Tibial nerve (tissue), 4 donors: ENCODE results near the gene LIMD2. TPM values are rescaled to one million over a fixed set of nuclear protein-coding genes. Genes with fewer than 3 reads are reported as not detected.

Experiments
- DNase-seq, 2 donors: peaks; one replicate each; pipeline ENCODE4 v3.0.0-alpha.2; 2019; ENCODE audit warnings: low spot score in 2 of 2
- H3K27ac ChIP-seq, 4 donors: fragments of 200-600 bp; sonication (generic) in 3 of 4; one replicate each; pipeline ENCODE4 v1.5.1; 2017 to 2019; ENCODE audit warnings: mild to moderate bottlenecking in 1 of 4
- H3K27me3 ChIP-seq, 2 donors: fragments of 200-600 bp; sonication (generic) in 1 of 2; one replicate each; pipeline versions ENCODE4 v1.5.1 to v1.6.0; 2017 to 2019
- H3K36me3 ChIP-seq, 3 donors: fragments of 200-600 bp; sonication (generic); one replicate each; pipeline ENCODE4 v1.5.1; 2018 to 2019
- H3K4me1 ChIP-seq, 4 donors: fragments of 200-600 bp; sonication (generic) in 3 of 4; one replicate each; pipeline ENCODE4 v1.5.1; 2017 to 2019
- H3K4me3 ChIP-seq, 4 donors: fragments of 200-600 bp; sonication (generic) in 3 of 4; one replicate each; pipeline ENCODE4 v1.5.1; 2017 to 2019; ENCODE audit warnings: mild to moderate bottlenecking in 1 of 4, moderate library complexity in 1 of 4
- H3K9me3 ChIP-seq, 4 donors: fragments of 200-600 bp; sonication (generic) in 3 of 4; one replicate each; pipeline ENCODE4 v1.5.1; 2017 to 2019
- CTCF ChIP-seq, 5 experiments: fragments of 200-600 bp in 3 of 5; fragments of 450-650 bp in 2 of 5; sonication (generic) in 3 of 5; IDR thresholded peaks; one replicate each; pipeline ENCODE4 v1.5.1; 2016 to 2019; ENCODE audit warnings: antibody characterized with exemption in 5 of 5, mild to moderate bottlenecking in 3 of 5, moderate library complexity in 2 of 5
- EP300 ChIP-seq, 2 donors: sonication (generic); formaldehyde crosslinking; IDR thresholded peaks; one replicate each; pipeline ENCODE4 v1.6.1; 2017; ENCODE audit warnings: antibody characterized with exemption in 2 of 2, mild to moderate bottlenecking in 1 of 2
- POLR2A ChIP-seq, 2 donors: fragments of 450-650 bp; IDR thresholded peaks; one replicate each; pipeline ENCODE4 v1.6.1; 2017; ENCODE audit warnings: antibody characterized with exemption in 2 of 2, mild to moderate bottlenecking in 2 of 2, moderate library complexity in 2 of 2
- WGBS, 2 donors: methylation state at CpG; one replicate each; pipeline ENCODE4 v1.1.5; 2018; 5-methylcytosine and 5-hydroxymethylcytosine counted together
- total RNA-seq, 4 donors: library from RNA; depleted of rRNA; stranded (reverse); fragments of >200 nt; gene quantifications; one replicate each; pipeline ENCODE4 v1.1.0, GENCODE V29; 2016

LIMD2 gene
- total RNA-seq, 4 donors from 2014 or later: 7.5 to 40.2 (median 25.2) TPM

GRCh38 chr17:63682981-63683380 lies 16.9 kb downstream of the LIMD2 start:
- peaks cover 0 to 59% (median 0%) of the 10 kb centered on the region in 3 donors for H3K36me3 ChIP-seq
- H3K4me1 ChIP-seq: peaks cover 0 to 79% (median 23%) of the 10 kb centered on the region in 4 donors
- TF ChIP-seq EP300 (IDR thresholded peaks at IDR 0.05) (no peak), POLR2A (IDR thresholded peaks at IDR 0.05) (no peak), CTCF (IDR thresholded peaks at IDR 0.05) (no peak)

GRCh38 chr17:63682441-63682840 lies 17.5 kb downstream of the LIMD2 start:
- H3K27me3 ChIP-seq: no peaks in the 10 kb centered on the region
- H3K4me1 ChIP-seq: peaks cover 0 to 85% (median 25%) of the 10 kb centered on the region in 4 donors
- 79 to 86% methylated on average over 1 of the region's 1 CpG for WGBS, 2 donors
- TF ChIP-seq POLR2A (IDR thresholded peaks at IDR 0.05) (no peak), EP300 (IDR thresholded peaks at IDR 0.05) (no peak), CTCF (IDR thresholded peaks at IDR 0.05) (no peak)
- no peak overlapping the region for H3K4me3 ChIP-seq
- peaks cover 0 to 63% (median 0%) of the 10 kb centered on the region in 3 donors for H3K36me3 ChIP-seq
- no peaks in the 10 kb centered on the region for H3K9me3 ChIP-seq
- no peak for DNase-seq
- peak overlapping the region; percentile 45 to 88 (median 68) for H3K27ac ChIP-seq

More at GRCh38 chr17:63682981-63683380, 16.9 kb downstream of the LIMD2 start:
- no peaks in the 10 kb centered on the region for H3K27me3 ChIP-seq
- no peak overlapping the region for H3K4me3 ChIP-seq
- peak overlapping the region; percentile 45 to 88 (median 68) for H3K27ac ChIP-seq
- no peak for DNase-seq
- no peaks in the 10 kb centered on the region for H3K9me3 ChIP-seq

- 34 to 45% methylated on average over 5 to 7 of the region's 8 CpGs for WGBS, 2 donors
- Histone ChIP-seq H3K4me3 (no peak overlapping the region), H3K27ac (peak overlapping the region; percentile 45 to 88 (median 68)), H3K27me3 (no peaks in the 10 kb centered on the region), H3K9me3 (no peaks in the 10 kb centered on the region), H3K4me1 (peaks cover 0 to 94% (median 31%) of the 10 kb centered on the region in 4 donors), H3K36me3 (peaks cover 0 to 62% (median 0%) of the 10 kb centered on the region in 3 donors)
- TF ChIP-seq POLR2A (IDR thresholded peaks at IDR 0.05) (no peak), CTCF (IDR thresholded peaks at IDR 0.05) (peak in 1 of 5 experiments; percentile 17), EP300 (IDR thresholded peaks at IDR 0.05) (peak in 1 of 2 donors; percentile 83)
- no peak for DNase-seq
Measured at GRCh38 chr17:63681530-63681929, 18.4 kb downstream of the LIMD2 start.

- TF ChIP-seq POLR2A (IDR thresholded peaks at IDR 0.05): no peak
- TF ChIP-seq EP300 (IDR thresholded peaks at IDR 0.05): no peak
- Histone ChIP-seq H3K27me3 (no peaks in the 10 kb centered on the region), H3K36me3 (peaks cover 0 to 53% (median 0%) of the 10 kb centered on the region in 3 donors), H3K27ac (peak overlapping the region; percentile 11 to 88 (median 68)), H3K9me3 (no peaks in the 10 kb centered on the region), H3K4me3 (no peak overlapping the region), H3K4me1 (peaks cover 5 to 96% (median 38%) of the 10 kb centered on the region in 4 donors)
- 94 to 98% methylated on average over 1 of the region's 1 CpG for WGBS, 2 donors
- no peak for DNase-seq
Measured at GRCh38 chr17:63680700-63681099, 19.2 kb downstream of the LIMD2 start.

- no peaks in the 10 kb centered on the region for H3K9me3 ChIP-seq
- DNase-seq: no peak
- WGBS, 2 donors: 91 to 92% methylated on average over 5 of the region's 5 CpGs
- TF ChIP-seq CTCF (IDR thresholded peaks at IDR 0.05) (no peak), POLR2A (IDR thresholded peaks at IDR 0.05) (no peak), EP300 (IDR thresholded peaks at IDR 0.05) (no peak)
- H3K36me3 ChIP-seq: peaks cover 0 to 46% (median 0%) of the 10 kb centered on the region in 3 donors
- H3K4me1 ChIP-seq: peaks cover 5 to 96% (median 47%) of the 10 kb centered on the region in 4 donors
- H3K27ac ChIP-seq: peak overlapping the region in 1 of 4 donors; percentile 88
- H3K4me3 ChIP-seq: no peak overlapping the region
- H3K27me3 ChIP-seq: no peaks in the 10 kb centered on the region
Measured at GRCh38 chr17:63679214-63679613, 20.7 kb downstream of the LIMD2 start.
